B cell (primary cell): ENCODE measurements around the gene AMN1.

ENCODE experiments used
- EZH2 ChIP-seq: IDR thresholded peaks from 2 replicates; pipeline ENCODE4 v1.6.1; 2012; ENCODE audit warnings: borderline replicate concordance, low read depth, mild to moderate bottlenecking, moderate library complexity, low read length; ENCODE audit not compliant: insufficient read depth, poor library complexity, severe bottlenecking
- TF ChIP-seq, protein P1 (sequence below): fragments of 200-600 bp; IDR thresholded peaks from one replicate; pipeline ENCODE4 v1.8.0; 2022; ENCODE audit warnings: antibody characterized with exemption, mild to moderate bottlenecking

DNA sequence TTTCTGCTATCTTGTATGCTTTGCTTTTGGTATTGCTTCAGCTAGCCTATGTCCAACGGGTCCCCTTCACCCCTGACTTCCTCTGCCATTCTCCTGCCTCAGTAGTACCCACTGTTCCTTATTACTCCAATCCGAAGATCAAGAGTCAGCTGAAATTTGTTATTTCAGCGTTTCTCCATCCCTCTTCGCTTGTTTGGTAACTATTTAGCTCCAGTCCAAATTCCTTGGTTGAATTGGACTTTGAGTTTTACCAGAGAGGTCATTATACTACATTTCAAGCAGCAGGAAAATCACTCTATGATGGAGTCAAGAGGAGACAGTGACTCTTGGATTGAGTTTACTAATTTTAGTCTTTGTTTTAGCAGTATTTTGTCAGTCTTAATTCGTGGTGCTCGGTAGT is 64.8 kb downstream of the AMN1 start:
- TF ChIP-seq, protein P1, sequence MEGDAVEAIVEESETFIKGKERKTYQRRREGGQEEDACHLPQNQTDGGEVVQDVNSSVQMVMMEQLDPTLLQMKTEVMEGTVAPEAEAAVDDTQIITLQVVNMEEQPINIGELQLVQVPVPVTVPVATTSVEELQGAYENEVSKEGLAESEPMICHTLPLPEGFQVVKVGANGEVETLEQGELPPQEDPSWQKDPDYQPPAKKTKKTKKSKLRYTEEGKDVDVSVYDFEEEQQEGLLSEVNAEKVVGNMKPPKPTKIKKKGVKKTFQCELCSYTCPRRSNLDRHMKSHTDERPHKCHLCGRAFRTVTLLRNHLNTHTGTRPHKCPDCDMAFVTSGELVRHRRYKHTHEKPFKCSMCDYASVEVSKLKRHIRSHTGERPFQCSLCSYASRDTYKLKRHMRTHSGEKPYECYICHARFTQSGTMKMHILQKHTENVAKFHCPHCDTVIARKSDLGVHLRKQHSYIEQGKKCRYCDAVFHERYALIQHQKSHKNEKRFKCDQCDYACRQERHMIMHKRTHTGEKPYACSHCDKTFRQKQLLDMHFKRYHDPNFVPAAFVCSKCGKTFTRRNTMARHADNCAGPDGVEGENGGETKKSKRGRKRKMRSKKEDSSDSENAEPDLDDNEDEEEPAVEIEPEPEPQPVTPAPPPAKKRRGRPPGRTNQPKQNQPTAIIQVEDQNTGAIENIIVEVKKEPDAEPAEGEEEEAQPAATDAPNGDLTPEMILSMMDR: no peak
- no peak for TF ChIP-seq EZH2
